ENCODE data around the gene BAX. TPM values are rescaled to one million over a fixed set of nuclear protein-coding genes. Genes with fewer than 3 reads are reported as not detected.

Gene BAX
- total RNA-seq, 1 donor: 85.9 TPM

DNA sequence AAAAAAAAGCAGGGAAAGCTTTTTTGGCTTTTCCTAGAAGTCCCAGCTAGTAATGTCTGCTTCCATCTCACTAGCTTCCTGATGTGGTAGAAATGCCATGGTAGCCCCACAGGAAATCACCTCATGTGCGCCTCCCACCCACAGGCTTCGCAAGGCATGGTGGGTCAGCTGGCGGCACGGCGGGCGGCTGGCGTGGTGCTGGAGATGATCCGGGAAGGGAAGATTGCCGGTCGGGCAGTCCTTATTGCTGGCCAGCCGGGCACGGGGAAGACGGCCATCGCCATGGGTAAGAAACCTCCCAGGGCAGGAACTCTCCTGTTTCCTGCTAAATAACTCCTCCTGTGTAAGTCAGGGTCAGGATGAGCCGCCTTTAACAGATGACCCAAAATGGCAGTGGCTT, 49.5 kb downstream of the BAX start:
- no peak overlapping the region for H3K4me3 ChIP-seq (ENCODE audit: low read depth, low read length)
- no peak for DNase-seq (ENCODE audit: low read depth)
- TF ChIP-seq, protein P1, sequence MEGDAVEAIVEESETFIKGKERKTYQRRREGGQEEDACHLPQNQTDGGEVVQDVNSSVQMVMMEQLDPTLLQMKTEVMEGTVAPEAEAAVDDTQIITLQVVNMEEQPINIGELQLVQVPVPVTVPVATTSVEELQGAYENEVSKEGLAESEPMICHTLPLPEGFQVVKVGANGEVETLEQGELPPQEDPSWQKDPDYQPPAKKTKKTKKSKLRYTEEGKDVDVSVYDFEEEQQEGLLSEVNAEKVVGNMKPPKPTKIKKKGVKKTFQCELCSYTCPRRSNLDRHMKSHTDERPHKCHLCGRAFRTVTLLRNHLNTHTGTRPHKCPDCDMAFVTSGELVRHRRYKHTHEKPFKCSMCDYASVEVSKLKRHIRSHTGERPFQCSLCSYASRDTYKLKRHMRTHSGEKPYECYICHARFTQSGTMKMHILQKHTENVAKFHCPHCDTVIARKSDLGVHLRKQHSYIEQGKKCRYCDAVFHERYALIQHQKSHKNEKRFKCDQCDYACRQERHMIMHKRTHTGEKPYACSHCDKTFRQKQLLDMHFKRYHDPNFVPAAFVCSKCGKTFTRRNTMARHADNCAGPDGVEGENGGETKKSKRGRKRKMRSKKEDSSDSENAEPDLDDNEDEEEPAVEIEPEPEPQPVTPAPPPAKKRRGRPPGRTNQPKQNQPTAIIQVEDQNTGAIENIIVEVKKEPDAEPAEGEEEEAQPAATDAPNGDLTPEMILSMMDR (IDR thresholded peaks at IDR 0.05; ENCODE audit: insufficient read depth, low read depth, low read length): no peak

DNA sequence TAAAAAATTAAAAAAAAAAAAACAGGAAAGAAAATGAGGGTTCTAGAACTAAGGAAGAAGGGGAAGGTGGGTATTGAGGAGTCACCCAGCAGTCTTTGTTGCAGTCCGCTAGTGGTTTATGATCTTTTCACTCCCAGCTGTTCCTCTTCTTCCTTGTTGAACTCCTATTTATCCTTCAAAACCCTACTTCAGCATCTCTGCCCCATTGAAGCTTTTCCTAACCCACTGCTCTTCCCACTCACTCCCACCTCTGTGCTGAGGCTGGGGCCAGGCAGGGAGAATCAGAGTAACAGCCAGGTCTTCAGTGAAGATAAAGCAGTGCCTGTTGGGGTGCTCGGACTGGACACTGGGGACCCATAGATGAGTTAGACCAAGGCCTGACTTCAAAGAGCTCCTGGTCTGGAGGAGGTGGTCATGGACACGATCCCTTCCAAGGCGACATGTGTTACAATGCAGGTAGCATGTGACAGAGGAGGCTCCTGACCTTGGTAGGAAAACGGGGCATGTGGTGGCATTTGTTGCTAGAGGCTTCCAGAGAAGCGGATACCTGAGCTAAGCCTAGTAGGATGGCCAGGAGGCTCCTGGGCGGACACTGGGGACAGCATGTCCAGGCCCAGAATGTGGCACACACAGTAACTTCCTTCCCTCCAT, 50.4 kb downstream of the BAX start:
- TF ChIP-seq, protein P1 (IDR thresholded peaks at IDR 0.05; ENCODE audit: insufficient read depth, low read depth, low read length): no peak
- no peak for DNase-seq (ENCODE audit: low read depth)
- no peak overlapping the region for H3K4me3 ChIP-seq (ENCODE audit: low read depth, low read length)

DNA sequence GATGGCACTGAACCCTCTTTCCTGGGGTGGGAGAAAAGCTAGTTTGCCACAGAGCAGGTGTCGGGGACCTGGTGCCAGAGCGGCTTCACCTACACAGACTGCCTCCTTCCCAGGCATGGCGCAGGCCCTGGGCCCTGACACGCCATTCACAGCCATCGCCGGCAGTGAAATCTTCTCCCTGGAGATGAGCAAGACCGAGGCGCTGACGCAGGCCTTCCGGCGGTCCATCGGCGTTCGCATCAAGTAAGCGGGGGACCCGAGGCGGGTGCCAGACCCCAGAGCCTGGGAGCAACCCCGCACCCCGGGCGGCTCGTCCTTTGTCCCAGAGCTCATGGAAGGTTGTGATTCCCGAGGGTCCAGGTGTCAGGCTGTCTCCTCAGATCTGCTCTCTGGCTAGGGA, 52.2 kb downstream of the BAX start:
- DNase-seq (ENCODE audit: low read depth): no peak
- TF ChIP-seq, protein P1 (IDR thresholded peaks at IDR 0.05; ENCODE audit: insufficient read depth, low read depth, low read length): no peak
- no peak overlapping the region for H3K4me3 ChIP-seq (ENCODE audit: low read depth, low read length)

DNA sequence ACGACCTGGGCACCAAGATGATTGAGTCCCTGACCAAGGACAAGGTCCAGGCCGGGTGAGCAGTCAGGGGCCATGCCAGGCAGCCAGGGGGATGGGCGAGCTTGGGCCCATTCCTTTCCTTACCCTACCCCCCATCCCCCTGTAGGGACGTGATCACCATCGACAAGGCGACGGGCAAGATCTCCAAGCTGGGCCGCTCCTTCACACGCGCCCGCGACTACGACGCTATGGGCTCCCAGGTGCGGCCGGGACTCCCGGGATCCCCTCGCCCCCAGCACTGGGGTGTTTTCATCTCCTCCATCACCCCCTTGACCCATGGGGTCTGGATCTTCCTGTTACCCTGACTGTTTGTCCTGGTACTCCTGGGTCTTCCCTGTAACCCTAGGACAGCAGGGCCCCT, 55.2 kb downstream of the BAX start:
- TF ChIP-seq, protein P1 (IDR thresholded peaks at IDR 0.05; ENCODE audit: insufficient read depth, low read depth, low read length): no peak
- H3K4me3 ChIP-seq (ENCODE audit: low read depth, low read length): no peak overlapping the region
- DNase-seq (ENCODE audit: low read depth): no peak

DNA sequence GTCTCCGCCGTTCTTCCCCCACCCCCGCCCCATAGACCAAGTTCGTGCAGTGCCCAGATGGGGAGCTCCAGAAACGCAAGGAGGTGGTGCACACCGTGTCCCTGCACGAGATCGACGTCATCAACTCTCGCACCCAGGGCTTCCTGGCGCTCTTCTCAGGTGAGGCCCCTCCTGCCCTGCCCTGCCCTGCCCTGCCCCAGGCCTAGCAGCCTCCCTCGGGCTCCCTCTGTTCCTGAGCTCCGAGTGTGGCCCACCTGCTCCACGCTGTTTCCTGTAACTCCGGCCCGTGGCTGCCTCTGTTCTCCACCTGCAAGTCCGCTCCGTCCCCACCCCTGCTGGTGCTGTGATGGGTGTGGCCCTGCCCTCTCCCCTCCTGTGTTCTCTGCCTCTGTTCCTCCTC, 55.8 kb downstream of the BAX start:
- no peak overlapping the region for H3K4me3 ChIP-seq (ENCODE audit: low read depth, low read length)
- TF ChIP-seq, protein P1 (IDR thresholded peaks at IDR 0.05; ENCODE audit: insufficient read depth, low read depth, low read length): no peak
- no peak for DNase-seq (ENCODE audit: low read depth)

DNA sequence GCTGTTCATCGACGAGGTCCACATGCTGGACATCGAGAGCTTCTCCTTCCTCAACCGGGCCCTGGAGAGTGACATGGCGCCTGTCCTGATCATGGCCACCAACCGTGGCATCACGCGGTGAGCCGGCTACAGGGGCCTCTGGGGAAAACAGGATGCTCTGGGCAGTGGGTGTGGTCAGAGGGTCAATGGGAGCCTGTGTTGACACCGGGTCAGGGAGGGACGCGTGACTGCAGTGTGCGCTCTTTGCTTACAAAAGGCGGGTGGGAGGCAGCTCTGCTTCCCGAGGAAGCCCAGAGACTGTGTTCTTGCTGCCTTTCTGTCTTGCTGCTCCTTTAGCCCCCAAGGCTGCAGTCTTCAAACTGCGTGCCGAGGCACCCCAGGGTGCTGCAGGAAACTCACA, 56.5 kb downstream of the BAX start:
- no peak overlapping the region for H3K4me3 ChIP-seq (ENCODE audit: low read depth, low read length)
- TF ChIP-seq, protein P1 (IDR thresholded peaks at IDR 0.05; ENCODE audit: insufficient read depth, low read depth, low read length): no peak
- DNase-seq (ENCODE audit: low read depth): no peak

Small RNAs within 50 kb of the gene (small RNA-seq; reads per million reads assigned to genes)
- not detected for gene AC026803.1
- not detected for gene MIR6798

Other genes with a start within 250 kb of the BAX start
- gene MAMSTR, start 235.2 kb upstream of the BAX start, total RNA-seq: 1.7 and 2.3 TPM in 2 replicates
- gene RASIP1, start 214.3 kb upstream of the BAX start, total RNA-seq: 0.97 and 2.6 TPM in 2 replicates
- gene IZUMO1, start 208.0 kb upstream of the BAX start, total RNA-seq: under 0.01 TPM in 1 of 2 replicates, not detected in the other
- under 0.01 TPM in 2 replicates for gene FUT1, start 202.2 kb upstream of the BAX start, total RNA-seq
- gene FGF21, start 199.4 kb upstream of the BAX start, total RNA-seq: not detected in 2 replicates
- 30.3 and 31.5 TPM in 2 replicates for gene BCAT2, start 143.8 kb upstream of the BAX start, total RNA-seq
- 12.2 and 13.8 TPM in 2 replicates for gene HSD17B14, start 118.4 kb upstream of the BAX start, total RNA-seq
- 6.0 and 12.2 TPM in 2 replicates for gene PLEKHA4, start 86.3 kb upstream of the BAX start, total RNA-seq
- 63.9 and 76.0 TPM in 2 replicates for gene PPP1R15A, start 82.5 kb upstream of the BAX start, total RNA-seq
- 0.32 TPM in 1 of 2 replicates, not detected in the other for gene TULP2, start 56.1 kb upstream of the BAX start, total RNA-seq
- 139 and 154 TPM in 2 replicates for gene NUCB1, start 54.6 kb upstream of the BAX start, total RNA-seq
- not detected in 2 replicates for gene DHDH, start 21.2 kb upstream of the BAX start, total RNA-seq
- 2,928 and 4,150 TPM in 2 replicates for gene FTL, start 10.4 kb downstream of the BAX start, total RNA-seq
- 39.6 and 43.2 TPM in 2 replicates for gene GYS1, start 38.4 kb downstream of the BAX start, total RNA-seq
- 162 and 176 TPM in 2 replicates for gene RUVBL2, start 39.0 kb downstream of the BAX start, total RNA-seq
- gene LHB, start 62.2 kb downstream of the BAX start, total RNA-seq: 0.32 TPM in 1 of 2 replicates, not detected in the other
- gene CGB3, start 69.5 kb downstream of the BAX start, total RNA-seq: not detected in 2 replicates
- gene CGB2, start 77.0 kb downstream of the BAX start, total RNA-seq: not detected in 2 replicates
- not detected in 2 replicates for gene CGB1, start 82.0 kb downstream of the BAX start, total RNA-seq
- gene CGB5, start 89.0 kb downstream of the BAX start, total RNA-seq: 0.32 TPM in 1 of 2 replicates, not detected in the other
- not detected in 2 replicates for gene CGB8, start 94.2 kb downstream of the BAX start, total RNA-seq
- gene CGB7, start 102.9 kb downstream of the BAX start, total RNA-seq: under 0.01 and 0.32 TPM in 2 replicates
- gene NTF4, start 109.9 kb downstream of the BAX start, total RNA-seq: not detected in 2 replicates
- not detected in 2 replicates for gene KCNA7, start 117.8 kb downstream of the BAX start, total RNA-seq
- gene SNRNP70, start 130.6 kb downstream of the BAX start, total RNA-seq: 117 and 197 TPM in 2 replicates
- gene LIN7B, start 159.5 kb downstream of the BAX start, total RNA-seq: 4.8 and 6.5 TPM in 2 replicates
- 0.32 TPM in 1 of 2 replicates, not detected in the other for gene C19orf73, start 164.3 kb downstream of the BAX start, total RNA-seq
- gene PPFIA3, start 164.7 kb downstream of the BAX start, total RNA-seq: 1.6 and 2.2 TPM in 2 replicates
- gene HRC, start 200.5 kb downstream of the BAX start, total RNA-seq: under 0.01 TPM in 1 of 2 replicates, not detected in the other
- gene TRPM4, start 202.9 kb downstream of the BAX start, total RNA-seq: 17.3 and 18.0 TPM in 2 replicates

All from fibroblast of villous mesenchyme (primary cell).